SK-N-DZ (cell line): Measurements from ENCODE around the gene PMS1.
"Not testable (repeated sequence)": the region's sequence is repeated elsewhere in the genome, so short reads cannot be mapped to it uniquely, and the experiment has no call there.

Experiments used
- DNase-seq: peaks from one replicate; pipeline ENCODE4 v3.0.0-alpha.2; 2015; ENCODE audit warnings: low spot score

Gene PMS1

DNA sequence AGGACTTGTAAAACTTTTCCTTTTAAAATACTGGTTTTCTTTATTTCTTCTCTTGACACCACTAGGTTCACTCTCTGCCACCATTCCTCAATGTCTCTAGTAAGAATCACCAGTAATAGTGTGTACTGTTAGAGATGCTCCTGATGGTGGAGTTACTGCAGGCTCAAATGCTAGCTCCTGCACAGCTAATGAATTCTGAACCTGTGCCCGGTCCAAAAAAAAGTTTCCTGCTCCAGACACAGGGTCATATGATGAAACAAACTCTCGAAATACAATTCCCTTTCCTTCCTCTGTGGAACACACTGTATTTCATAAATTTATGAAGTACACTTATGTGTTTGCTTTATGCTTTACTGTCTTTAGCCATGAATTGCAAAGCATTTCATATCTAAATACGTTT lies 19.2 kb downstream of the PMS1 start:
- DNase-seq, result no peak

DNA sequence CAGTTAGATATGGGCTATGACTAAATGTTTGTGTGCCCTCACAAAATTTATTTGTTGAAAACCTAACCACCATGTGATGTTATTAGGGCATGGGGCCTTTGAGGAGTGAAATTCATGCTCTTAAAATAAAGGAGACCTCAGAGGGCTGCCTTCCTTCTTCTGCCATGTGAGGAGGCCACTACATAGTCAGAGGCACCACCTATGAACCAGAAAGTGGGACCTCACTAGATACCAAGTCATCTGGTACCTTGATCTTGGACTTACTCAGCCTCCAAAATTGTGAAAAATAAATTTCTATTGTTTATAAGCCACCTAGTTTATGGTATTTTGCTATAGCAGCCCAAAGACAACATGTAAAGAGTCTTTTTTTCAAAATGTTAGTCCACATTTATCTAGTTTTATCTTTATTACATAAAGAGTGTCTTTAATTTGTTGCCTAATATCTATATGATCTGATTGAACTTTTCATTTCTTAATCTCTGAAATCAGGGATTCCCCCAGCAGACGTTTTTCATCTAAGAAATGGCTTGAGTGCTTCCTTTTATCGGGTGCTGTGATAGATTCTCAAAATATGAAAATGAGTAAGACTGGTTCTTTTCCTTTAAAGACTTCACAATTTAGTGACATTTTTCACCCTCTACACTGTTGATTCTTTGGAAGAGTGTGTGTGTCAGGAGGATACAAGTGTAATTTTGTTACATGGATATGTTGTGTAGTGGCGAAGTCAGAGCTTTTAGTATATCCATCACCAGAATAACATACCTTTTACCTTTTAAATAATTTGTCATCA lies 34.2 kb downstream of the PMS1 start:
- no peak for DNase-seq

DNA sequence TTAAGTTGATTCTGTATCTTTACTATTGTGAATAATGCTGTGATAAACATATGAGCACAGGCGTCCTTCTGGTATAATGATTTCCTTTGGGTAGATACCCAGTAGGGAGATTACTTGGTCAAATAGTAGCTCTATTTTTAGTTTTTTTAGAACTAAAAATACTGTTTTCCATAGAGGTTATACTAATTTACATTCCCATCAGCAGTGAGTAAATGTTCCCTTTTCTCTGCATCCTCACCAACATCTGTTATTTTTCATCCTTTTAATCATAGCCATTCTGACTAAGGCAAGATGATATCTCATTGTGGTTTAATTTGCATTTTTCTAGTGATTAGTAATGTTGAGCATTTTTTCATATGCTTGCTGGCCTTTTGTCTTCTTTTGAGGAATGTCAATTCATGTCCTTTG lies 35.1 kb downstream of the PMS1 start:
- no peak for DNase-seq

DNA sequence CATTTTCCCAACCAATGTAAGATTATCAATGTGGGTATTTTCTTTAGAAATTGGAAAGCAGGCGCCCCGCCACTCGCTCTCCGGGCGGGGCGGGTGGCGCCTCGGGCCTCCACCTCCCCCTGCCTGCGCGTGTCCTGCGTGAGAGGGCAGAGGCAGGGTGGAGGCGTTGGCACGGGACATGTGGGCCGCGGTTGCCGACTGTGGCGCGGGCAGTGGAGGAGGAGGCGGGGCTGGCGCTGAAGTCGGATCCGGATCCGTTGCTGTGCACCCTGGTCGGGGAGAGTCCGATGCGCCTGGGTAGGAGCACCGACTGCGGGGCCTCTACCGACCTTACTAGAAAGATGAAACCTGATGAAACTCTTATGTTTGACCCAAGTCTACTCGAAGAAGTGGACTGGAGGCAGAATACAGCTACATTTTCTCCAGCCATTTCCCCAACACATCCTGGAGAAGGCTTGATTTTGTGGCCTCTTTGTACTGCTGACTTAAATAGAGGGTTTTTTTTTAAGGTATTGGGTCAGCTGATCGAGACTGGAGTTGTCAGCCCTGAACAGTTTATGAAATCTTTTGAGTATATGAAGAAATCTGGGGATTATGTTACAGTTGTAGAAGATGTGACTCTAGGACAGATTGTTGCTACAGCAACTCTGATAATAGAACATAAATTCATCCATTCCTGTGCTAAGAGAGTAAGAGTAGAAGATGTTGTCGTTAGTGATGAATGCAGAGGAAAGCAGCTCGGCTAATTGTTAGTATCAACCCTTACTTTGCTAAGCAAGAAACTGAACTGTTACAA lies 37.9 kb downstream of the PMS1 start:
- no peak for DNase-seq

DNA sequence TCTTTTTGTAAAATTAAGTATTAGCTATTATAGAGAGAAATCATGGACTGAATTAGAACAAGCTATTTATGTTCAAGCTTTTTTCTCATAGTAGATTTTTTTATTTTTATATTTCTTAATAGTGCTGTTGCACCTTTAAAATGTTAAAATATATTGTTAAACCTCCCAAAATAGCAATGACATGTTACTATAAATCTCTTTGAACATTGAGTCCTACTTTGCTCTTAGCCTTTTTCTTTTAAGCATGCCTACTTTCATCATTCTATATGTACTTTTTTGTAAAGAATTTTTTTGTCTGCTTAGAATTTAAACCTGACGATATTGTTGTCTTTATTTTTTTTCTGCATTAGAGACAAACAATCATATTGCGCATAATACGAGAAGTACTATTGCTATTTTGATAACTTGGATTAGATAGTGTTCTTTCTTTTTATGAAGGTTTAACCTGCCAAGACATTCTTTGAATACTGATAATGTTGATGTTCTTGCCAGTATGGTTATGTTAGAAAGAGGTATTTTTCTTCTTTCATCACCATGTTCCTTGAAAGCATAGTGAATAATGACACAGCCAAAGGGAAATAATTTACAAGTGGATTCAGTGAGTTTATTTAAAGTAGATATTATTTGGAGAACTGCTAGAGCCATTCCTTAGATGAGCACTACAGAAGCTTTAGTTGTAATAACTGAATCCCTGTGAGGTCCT lies 40.6 kb downstream of the PMS1 start:
- DNase-seq, result no peak

DNA sequence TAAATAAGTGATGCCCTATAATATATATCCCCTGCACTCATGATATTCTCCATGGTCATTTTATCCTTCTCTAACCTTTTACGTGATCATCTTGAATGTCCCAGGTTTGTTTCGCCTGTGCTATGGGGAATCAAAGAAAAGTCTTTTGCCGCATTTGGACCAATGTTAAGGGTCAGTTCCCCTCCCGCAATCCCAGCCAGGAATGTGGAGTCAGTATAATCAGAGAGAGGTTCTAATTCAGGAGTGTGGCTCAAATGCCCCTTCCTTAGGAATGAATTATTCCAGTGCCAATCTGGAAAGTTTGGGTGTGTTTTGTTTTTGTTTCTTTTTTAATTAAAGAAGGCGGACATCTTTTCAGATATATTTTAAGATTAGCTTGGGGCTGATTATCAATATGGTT lies 41.8 kb downstream of the PMS1 start:
- DNase-seq, result no peak

DNA sequence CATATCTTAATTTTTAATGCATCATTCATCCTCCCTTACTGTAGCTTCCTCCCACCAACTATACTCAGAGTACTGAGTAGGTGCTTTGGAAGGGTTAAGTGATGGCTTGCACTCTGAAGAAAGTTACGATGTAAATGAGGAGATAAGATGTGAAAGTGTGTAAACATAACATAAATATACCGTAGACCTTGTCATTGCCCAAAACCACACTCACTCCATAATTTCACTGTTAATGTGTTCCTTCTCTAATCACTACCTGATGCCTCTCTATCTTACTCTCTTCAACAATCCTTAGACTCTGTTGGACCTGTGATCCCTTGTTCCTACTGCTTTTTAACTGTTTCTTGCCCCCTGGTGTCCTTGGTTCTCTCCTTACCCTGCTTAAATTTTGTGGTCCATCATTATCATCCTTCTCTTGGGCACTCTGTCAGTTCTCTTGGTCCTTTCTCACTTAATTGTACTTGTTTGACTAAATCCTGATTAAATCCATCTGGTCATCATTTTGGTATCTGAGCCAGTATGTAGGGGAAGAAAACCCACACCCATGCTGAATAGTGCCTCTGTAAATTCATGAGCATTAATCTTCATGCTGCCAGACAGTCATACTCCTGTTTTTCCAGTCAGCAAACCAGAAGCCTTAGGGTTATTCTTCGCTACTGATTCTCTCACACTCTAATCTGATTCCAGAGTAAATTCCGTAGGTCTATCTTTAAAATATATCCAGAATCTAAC lies 45.0 kb downstream of the PMS1 start:
- DNase-seq, result no peak

DNA sequence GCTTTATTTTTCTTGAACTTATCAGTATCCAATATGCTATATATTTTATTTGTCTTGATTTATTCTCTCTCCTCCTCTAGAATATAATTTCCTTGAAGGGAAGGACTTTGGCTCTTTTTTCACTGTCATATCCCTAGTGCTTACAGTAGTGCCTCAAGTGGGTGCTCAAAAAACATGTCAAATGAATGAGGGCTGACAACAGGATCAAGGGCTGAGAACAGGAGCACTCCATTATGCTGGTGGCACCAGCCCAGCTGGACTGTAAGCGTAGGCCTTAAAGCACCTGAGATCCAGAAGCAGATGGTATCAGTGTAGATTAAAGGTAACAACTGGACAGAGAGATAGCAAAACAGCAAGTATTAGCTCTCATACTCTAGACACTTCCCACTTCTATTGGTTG lies 46.3 kb downstream of the PMS1 start:
- no peak for DNase-seq

- DNase-seq, result no peak
Measured at GRCh38 chr2:189834059-189834458, 49.8 kb downstream of the PMS1 start.

DNA sequence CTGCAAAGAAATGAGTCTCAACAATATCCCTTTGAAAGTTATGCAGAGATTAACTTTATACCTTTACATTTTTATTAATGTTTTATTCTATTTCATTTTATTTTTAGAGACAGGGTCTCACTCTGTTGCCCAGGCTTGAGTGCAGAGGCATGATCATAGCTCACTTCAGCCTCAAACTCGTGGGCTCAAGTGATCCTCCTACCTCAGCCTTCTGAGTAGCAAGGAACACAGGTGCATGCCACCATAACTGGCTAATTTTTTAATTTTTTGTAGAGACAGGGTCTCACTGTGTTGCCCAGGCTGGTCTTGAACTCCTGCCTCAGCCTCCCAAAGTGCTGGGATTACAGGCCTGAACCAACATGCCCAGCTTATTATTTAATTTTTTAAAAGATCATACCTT lies 50.4 kb downstream of the PMS1 start:
- DNase-seq, result not testable (repeated sequence)

DNA sequence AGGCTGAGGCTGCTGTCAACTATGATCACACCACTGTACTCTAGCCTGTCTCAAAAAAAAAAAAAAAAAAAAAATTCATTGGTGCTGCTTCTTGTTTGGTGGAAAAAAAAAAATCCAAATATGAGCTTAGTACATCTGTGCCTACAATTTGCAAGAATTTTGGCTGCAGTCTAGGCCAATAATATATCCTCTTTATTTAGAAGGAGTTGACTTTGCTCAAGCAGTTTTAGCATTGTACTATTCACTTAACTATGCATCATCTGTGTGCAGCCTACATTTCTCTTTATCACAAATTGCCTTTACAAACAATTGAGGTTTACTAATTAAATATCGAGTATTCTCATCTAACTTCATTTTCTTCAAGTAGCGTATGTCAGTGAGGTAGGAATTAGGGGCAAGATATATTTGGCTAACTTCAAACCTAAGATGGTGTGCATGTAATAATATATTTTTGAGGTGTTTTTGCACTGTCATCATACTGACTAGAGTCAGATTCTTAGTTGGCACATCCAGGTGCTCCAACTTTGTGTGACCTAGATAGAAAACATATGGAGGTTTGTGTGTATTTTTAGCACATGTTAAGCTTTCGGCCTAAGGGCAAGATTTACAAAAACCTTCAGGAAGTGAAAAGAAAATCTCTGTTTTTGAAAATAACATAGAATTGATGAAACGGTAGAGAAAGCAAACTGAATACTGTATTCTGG lies 51.8 kb downstream of the PMS1 start:
- no peak for DNase-seq

DNA sequence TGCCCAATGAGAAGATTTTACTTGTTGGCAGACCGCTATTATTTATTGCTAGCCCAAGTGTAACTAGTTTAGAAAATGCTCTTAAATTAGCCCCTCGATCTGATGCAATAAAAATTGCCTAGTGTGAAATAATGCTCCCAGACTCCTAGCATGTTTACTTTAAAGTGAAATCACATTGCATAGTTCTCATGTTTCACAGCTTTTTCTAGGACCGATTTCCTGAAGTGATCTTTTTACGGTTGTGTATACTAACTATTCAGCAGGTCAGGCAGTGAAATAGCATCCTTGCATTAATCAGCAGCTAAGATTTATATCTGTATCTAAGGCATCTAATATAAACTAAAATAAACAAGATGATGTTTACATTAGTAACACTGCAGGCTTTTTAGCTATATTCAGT lies 52.4 kb downstream of the PMS1 start:
- no peak for DNase-seq

DNA sequence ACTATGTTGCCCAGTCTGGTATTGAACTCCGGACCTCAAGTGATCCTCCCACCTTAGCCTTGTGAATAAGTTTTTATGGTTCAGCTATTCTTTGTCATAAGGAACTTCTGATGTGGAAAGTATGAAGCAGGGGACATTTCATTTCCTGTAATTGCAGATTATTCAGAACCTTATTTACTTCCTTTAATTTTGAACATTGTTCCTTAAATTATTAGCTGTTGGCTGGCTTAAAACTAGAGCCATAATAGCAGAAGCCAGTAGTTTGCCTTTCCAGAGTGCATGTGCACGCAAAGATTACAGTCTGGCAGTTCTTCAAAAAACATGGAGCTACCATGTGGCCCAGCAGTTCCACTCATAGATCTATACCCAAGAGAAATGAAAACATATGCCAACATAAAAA lies 53.1 kb downstream of the PMS1 start:
- DNase-seq, result no peak

DNA sequence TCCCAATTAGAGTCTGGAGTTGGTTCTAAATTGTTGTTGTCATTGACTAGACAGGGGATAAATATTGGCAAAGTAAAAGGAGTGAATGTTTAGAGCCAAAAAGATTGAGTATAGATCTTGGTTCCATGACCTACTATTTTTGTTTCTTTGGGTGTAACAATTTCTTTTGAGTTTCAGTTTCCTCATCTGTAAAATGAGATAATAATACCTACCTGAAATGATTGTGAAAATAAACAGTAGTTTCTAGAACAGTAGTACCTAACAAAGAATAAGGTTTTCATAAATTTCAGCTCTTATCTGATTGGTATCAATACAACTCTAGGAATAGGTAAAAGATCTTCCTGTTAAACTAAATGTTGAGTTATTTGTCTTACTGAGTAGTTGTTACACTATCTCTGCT lies 56.8 kb downstream of the PMS1 start:
- DNase-seq, result no peak

DNA sequence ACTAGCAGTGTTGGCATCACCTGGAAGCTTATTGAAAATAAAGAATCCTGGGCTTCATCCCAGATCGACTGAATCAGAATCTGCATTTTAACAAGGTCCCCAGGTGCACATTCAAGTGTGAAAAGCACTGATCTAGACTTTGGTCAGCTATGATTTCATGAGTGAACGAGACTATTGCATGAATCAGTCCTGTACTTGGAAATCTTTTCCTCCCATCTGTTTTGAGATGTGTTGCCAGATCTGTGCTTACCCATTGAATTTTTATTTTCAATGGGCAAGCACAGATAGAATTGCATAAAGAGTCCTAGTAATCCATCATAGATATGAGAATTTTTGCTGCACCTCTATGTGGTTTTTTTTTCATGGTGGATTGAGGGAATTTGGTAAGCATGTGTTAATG lies 64.0 kb downstream of the PMS1 start:
- DNase-seq, result no peak

DNA sequence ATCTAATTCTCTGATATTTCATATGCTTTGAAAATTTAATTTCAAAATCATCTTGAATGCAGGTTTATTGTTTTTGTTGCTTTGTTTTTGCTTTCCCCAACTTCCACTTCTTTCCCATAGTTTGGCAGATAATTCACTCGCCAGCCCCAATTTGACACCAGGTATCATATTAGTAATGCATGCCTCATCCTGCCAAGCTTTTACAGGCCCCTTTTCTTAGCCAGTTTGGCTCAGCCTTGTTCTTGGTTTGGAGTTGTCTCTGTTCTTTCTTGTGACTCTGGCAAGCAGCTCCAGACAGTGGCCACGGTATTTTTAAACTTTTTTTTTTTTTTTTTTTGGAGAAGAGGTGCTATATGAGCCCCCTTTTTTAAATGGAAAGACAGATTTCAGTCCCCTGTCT lies 65.3 kb downstream of the PMS1 start:
- DNase-seq, result no peak

DNA sequence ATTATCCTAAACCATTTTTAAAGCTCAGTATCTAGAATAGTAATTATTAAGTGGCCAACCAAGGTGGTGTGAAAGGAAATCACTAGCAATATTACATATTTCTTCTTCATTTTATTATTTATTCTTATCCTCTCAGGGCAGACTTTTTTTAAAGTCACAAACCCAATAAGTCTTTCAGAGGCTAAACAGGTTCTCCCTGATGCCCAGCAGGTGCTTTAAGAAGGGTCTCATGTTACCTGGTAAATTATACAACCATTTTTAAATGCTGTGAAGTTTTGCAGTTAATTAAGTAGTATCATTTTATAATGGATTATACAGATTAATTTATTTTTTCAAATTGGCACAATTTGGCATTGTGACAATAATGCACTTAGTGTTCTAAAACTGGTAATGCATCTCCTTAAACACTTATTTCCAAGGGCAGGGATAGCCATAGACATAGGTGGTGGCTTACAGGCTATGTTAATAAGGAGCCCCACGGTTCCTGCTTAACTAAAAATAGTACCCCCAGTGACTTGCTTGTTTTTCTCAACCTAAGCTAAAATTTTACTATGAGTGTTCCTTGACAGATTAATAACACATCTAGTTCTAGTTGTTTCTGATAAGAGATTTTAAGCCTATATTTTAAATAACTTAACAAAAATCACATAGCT lies 67.0 kb downstream of the PMS1 start:
- no peak for DNase-seq

- DNase-seq, result no peak
Measured at GRCh38 chr2:189854187-189854586, 69.9 kb downstream of the PMS1 start.

- no peak for DNase-seq
Measured at GRCh38 chr2:189854940-189855339, 70.7 kb downstream of the PMS1 start.

DNA sequence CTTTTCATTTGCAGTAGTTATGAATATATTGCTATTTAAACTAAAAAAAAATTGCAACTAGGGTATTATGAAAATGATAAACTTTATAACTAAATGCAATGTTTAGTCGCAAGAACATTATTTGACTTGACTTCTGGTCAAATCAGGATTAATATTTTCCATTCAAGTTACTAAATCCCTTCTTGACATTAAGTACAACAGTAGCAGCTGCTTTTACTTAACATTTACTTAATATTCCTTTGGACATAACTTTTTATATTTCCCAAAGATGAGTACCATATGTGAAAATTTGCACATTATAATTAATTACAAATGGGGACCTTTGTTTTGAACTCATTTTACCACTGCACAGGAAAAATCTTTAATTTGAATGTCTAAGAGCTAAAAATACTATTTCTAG lies 74.0 kb downstream of the PMS1 start:
- no peak for DNase-seq

DNA sequence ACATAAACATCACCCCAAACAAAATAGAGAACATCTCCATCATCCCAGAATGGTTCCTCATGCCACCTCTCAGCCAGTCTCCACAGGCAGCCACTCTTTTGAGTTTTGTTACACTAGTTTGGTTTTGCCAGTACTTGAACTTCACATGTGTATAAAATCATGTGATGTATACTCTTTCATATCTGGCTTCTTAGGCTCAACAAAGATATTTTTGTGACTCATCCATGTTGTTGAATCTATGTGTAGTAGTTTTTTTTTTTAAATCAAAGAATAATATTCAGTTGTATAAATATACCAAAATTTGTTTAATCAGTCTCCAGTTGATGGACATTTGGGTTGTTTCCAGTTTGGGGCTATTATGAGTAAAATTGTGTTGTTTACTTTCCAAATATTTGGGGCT lies 75.9 kb downstream of the PMS1 start:
- no peak for DNase-seq
